PFSK-1 (cell line): ENCODE data around the gene IMPG2.

Source experiments
- FOXP2 ChIP-seq: optimal IDR thresholded peaks from 2 replicates; pipeline ENCODE3; 2011; ENCODE audit warnings: borderline replicate concordance, control low read depth, inconsistent platforms; ENCODE audit not compliant: insufficient read depth; ENCODE audit errors: extremely low read length, extremely low read depth
- POLR2AphosphoS5 ChIP-seq: IDR thresholded peaks from 2 replicates; pipeline ENCODE4 v1.6.1; 2012; ENCODE audit warnings: low read depth, mild to moderate bottlenecking, control low read depth, low read length, moderate library complexity
- SIN3A ChIP-seq: IDR thresholded peaks from 2 replicates; pipeline ENCODE4 v1.6.1; 2012; ENCODE audit warnings: mild to moderate bottlenecking, low read length, moderate library complexity, borderline replicate concordance; ENCODE audit not compliant: insufficient read depth
- TAF1 ChIP-seq: IDR thresholded peaks from 2 replicates; pipeline ENCODE4 v1.6.1; 2012; ENCODE audit warnings: low read length, control low read depth, borderline replicate concordance; ENCODE audit not compliant: insufficient read depth
- TF ChIP-seq, protein P1 (sequence below), 2 experiments: IDR thresholded peaks; 2 replicates each; pipeline versions ENCODE4 v1.6.1 to v1.8.0; 2011 to 2012; ENCODE audit warnings: low read depth in 2 of 2, low read length in 2 of 2, control low read depth in 1 of 2, inconsistent platforms in 1 of 2, mild to moderate bottlenecking in 1 of 2, moderate library complexity in 1 of 2; ENCODE audit not compliant: insufficient read depth in 1 of 2

DNA sequence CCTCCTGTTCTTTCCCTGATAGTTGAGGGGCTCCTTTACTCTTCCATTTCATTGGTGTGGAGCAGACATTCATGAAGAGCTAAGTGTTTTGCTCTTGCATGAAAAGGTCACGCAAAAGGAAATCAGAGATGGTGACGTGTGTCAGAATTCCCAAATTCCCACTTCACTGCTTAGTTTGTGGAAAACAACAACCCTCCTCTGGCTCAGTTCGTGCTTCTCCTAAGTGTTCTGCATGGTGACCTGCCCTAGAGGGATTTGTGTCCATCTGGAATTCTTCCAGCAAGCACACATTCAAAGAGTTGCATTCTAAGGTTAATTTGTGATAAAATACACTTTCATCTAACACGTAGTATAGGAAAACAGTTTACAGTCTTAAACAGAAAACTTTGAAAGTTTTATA, 95.6 kb downstream of the IMPG2 start:
- TF ChIP-seq POLR2AphosphoS5 (no peak), SIN3A (no peak), TAF1 (no peak), FOXP2 (no peak)
- TF ChIP-seq, protein P1, sequence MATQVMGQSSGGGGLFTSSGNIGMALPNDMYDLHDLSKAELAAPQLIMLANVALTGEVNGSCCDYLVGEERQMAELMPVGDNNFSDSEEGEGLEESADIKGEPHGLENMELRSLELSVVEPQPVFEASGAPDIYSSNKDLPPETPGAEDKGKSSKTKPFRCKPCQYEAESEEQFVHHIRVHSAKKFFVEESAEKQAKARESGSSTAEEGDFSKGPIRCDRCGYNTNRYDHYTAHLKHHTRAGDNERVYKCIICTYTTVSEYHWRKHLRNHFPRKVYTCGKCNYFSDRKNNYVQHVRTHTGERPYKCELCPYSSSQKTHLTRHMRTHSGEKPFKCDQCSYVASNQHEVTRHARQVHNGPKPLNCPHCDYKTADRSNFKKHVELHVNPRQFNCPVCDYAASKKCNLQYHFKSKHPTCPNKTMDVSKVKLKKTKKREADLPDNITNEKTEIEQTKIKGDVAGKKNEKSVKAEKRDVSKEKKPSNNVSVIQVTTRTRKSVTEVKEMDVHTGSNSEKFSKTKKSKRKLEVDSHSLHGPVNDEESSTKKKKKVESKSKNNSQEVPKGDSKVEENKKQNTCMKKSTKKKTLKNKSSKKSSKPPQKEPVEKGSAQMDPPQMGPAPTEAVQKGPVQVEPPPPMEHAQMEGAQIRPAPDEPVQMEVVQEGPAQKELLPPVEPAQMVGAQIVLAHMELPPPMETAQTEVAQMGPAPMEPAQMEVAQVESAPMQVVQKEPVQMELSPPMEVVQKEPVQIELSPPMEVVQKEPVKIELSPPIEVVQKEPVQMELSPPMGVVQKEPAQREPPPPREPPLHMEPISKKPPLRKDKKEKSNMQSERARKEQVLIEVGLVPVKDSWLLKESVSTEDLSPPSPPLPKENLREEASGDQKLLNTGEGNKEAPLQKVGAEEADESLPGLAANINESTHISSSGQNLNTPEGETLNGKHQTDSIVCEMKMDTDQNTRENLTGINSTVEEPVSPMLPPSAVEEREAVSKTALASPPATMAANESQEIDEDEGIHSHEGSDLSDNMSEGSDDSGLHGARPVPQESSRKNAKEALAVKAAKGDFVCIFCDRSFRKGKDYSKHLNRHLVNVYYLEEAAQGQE (IDR thresholded peaks at IDR 0.05; ENCODE audit: insufficient read depth in 1 of 2, low read depth in 2 of 2, low read length in 2 of 2), result no peak
